Esophagus (tissue), 2 donors: ENCODE data around the gene HECTD4. TPM values are rescaled to one million over a fixed set of nuclear protein-coding genes. Genes with fewer than 3 reads are reported as not detected.
"Not testable (repeated sequence)": the region's sequence is repeated elsewhere in the genome, so short reads cannot be mapped to it uniquely, and the experiment has no call there.

ENCODE experiments used
- H3K27ac ChIP-seq, 2 donors: one replicate each; pipeline ENCODE4 v1.5.1; 2013; ENCODE audit warnings: low read depth in 2 of 2, mild to moderate bottlenecking in 2 of 2, inconsistent platforms in 1 of 2, low read length in 1 of 2, moderate library complexity in 1 of 2
- H3K27me3 ChIP-seq, 2 donors: one replicate each; pipeline ENCODE4 v1.6.1; 2013; ENCODE audit warnings: low read length in 2 of 2, control low read depth in 1 of 2, mild to moderate bottlenecking in 1 of 2; ENCODE audit not compliant: insufficient read depth in 2 of 2, control insufficient read depth in 1 of 2
- H3K36me3 ChIP-seq, 2 donors: one replicate each; pipeline ENCODE4 v1.6.1; 2013; ENCODE audit warnings: low read length in 1 of 2; ENCODE audit not compliant: control insufficient read depth in 2 of 2, insufficient read depth in 2 of 2
- H3K4me1 ChIP-seq, 2 donors: one replicate each; pipeline ENCODE4 v1.6.1; 2013; ENCODE audit warnings: low read length in 1 of 2; ENCODE audit not compliant: control insufficient read depth in 2 of 2, insufficient read depth in 2 of 2
- H3K4me3 ChIP-seq, 2 donors: one replicate each; pipeline ENCODE4 v1.5.1; 2013; ENCODE audit warnings: low read length in 2 of 2, mild to moderate bottlenecking in 2 of 2, low read depth in 1 of 2, moderate library complexity in 1 of 2
- H3K9me3 ChIP-seq, 2 donors: one replicate each; pipeline ENCODE4 v1.6.1; 2013; ENCODE audit warnings: mild to moderate bottlenecking in 2 of 2, low read depth in 1 of 2, low read length in 1 of 2, moderate library complexity in 1 of 2; ENCODE audit not compliant: control insufficient read depth in 2 of 2, insufficient read depth in 1 of 2
- WGBS, 2 donors: extraction: QIAGEN DNeasy Blood & Tissue Kit; methylation state at CpG; one replicate each; pipeline ENCODE4 v1.1.7; 2013; 5-methylcytosine and 5-hydroxymethylcytosine counted together
- polyA plus RNA-seq, 2 donors: library from polyadenylated mRNA; stranded (reverse); fragments of 200-250 nt; gene quantifications; one replicate each; pipeline ENCODE4 v1.2.3, GENCODE V29; 2013
- donor health status: healthy with polysubstance abuse.
- donor health status: Bipolar disorder and iron deficiency.

Gene HECTD4
- polyA plus RNA-seq, 2 donors: 10.7 to 29.0 TPM

- no peaks in the 10 kb centered on the region for H3K4me1 ChIP-seq
- no peak overlapping the region for H3K4me3 ChIP-seq
- no peaks in the 10 kb centered on the region for H3K9me3 ChIP-seq
- WGBS, 2 donors: 96 to 98% methylated on average over 3 of the region's 3 CpGs
- no peak overlapping the region for H3K27ac ChIP-seq
- peaks cover 0 to 12% of the 10 kb centered on the region in 2 donors for H3K36me3 ChIP-seq
- no peaks in the 10 kb centered on the region for H3K27me3 ChIP-seq
Observed at GRCh38 chr12:112261559-112261958, 120.7 kb downstream of the HECTD4 start.

- H3K27ac ChIP-seq: no peak overlapping the region
- H3K36me3 ChIP-seq: peaks cover 0 to 12% of the 10 kb centered on the region in 2 donors
- H3K9me3 ChIP-seq: no peaks in the 10 kb centered on the region
- H3K4me1 ChIP-seq: no peaks in the 10 kb centered on the region
- H3K27me3 ChIP-seq: no peaks in the 10 kb centered on the region
- 99 to 100% methylated on average over 1 of the region's 1 CpG for WGBS, 2 donors
- no peak overlapping the region for H3K4me3 ChIP-seq
Observed at GRCh38 chr12:112258926-112259325, 123.3 kb downstream of the HECTD4 start.

- H3K9me3 ChIP-seq: no peaks in the 10 kb centered on the region
- H3K36me3 ChIP-seq: peaks cover 0 to 15% of the 10 kb centered on the region in 2 donors
- no peaks in the 10 kb centered on the region for H3K4me1 ChIP-seq
- 85 to 91% methylated on average over 3 of the region's 3 CpGs for WGBS, 2 donors
- no peak overlapping the region for H3K4me3 ChIP-seq
- no peak overlapping the region for H3K27ac ChIP-seq
- H3K27me3 ChIP-seq: no peaks in the 10 kb centered on the region
Observed at GRCh38 chr12:112256780-112257179, 125.5 kb downstream of the HECTD4 start.

GRCh38 chr12:112252184-112252583 is 130.0 kb downstream of the HECTD4 start:
- Histone ChIP-seq H3K4me1 (no peaks in the 10 kb centered on the region), H3K27ac (no peak overlapping the region), H3K36me3 (peaks cover 3 to 8% of the 10 kb centered on the region in 2 donors), H3K27me3 (no peaks in the 10 kb centered on the region), H3K4me3 (no peak overlapping the region), H3K9me3 (no peaks in the 10 kb centered on the region)
- 85% methylated on average over 4 of the region's 4 CpGs for WGBS, 2 donors

GRCh38 chr12:112244902-112245301 is 137.3 kb downstream of the HECTD4 start:
- WGBS, 2 donors: 100% methylated on average over 1 of the region's 1 CpG
- H3K9me3 ChIP-seq, H3K4me1 ChIP-seq, H3K27me3 ChIP-seq, H3K4me3 ChIP-seq, H3K27ac ChIP-seq: not testable (repeated sequence)
- peaks cover 8 to 14% of the 10 kb centered on the region in 2 donors for H3K36me3 ChIP-seq

GRCh38 chr12:112243255-112244110 is 138.7 kb downstream of the HECTD4 start:
- Histone ChIP-seq H3K9me3 (no peaks in the 10 kb centered on the region), H3K4me1 (no peaks in the 10 kb centered on the region), H3K27me3 (no peaks in the 10 kb centered on the region), H3K4me3 (no peak overlapping the region), H3K27ac (no peak overlapping the region), H3K36me3 (peaks cover 13 to 21% of the 10 kb centered on the region in 2 donors)
- 84 to 94% methylated on average over 25 of the region's 25 CpGs for WGBS, 2 donors

- Histone ChIP-seq H3K9me3 (no peaks in the 10 kb centered on the region), H3K27me3 (no peaks in the 10 kb centered on the region), H3K36me3 (peaks cover 17 to 24% of the 10 kb centered on the region in 2 donors), H3K27ac (no peak overlapping the region), H3K4me3 (no peak overlapping the region), H3K4me1 (no peaks in the 10 kb centered on the region)
- WGBS, 2 donors: 79 to 85% methylated on average over 3 of the region's 3 CpGs
Observed at GRCh38 chr12:112241176-112241575, 141.1 kb downstream of the HECTD4 start.

- WGBS, 2 donors: 93 to 95% methylated on average over 6 of the region's 6 CpGs
- Histone ChIP-seq H3K27me3 (no peaks in the 10 kb centered on the region), H3K4me3 (no peak overlapping the region), H3K4me1 (no peaks in the 10 kb centered on the region), H3K27ac (no peak overlapping the region), H3K36me3 (peaks cover 24% of the 10 kb centered on the region in 2 donors), H3K9me3 (no peaks in the 10 kb centered on the region)
Observed at GRCh38 chr12:112239881-112240280, 142.3 kb downstream of the HECTD4 start.

GRCh38 chr12:112239020-112239419 is 143.2 kb downstream of the HECTD4 start:
- H3K4me3 ChIP-seq: no peak overlapping the region
- H3K4me1 ChIP-seq: no peaks in the 10 kb centered on the region
- H3K27ac ChIP-seq: no peak overlapping the region
- 94 to 95% methylated on average over 7 of the region's 7 CpGs for WGBS, 2 donors
- H3K9me3 ChIP-seq: no peaks in the 10 kb centered on the region
- H3K27me3 ChIP-seq: no peaks in the 10 kb centered on the region
- H3K36me3 ChIP-seq: peaks cover 24 to 29% of the 10 kb centered on the region in 2 donors

- peaks cover 23 to 27% of the 10 kb centered on the region in 2 donors for H3K36me3 ChIP-seq
Observed at GRCh38 chr12:112238441-112238840, 143.8 kb downstream of the HECTD4 start.

More at GRCh38 chr12:112238441-112238840, 143.8 kb downstream of the HECTD4 start:
- Histone ChIP-seq H3K4me1 (no peaks in the 10 kb centered on the region), H3K27me3 (no peaks in the 10 kb centered on the region), H3K4me3 (no peak overlapping the region), H3K27ac (no peak overlapping the region), H3K9me3 (no peaks in the 10 kb centered on the region)
- WGBS, 2 donors: 94 to 97% methylated on average over 5 of the region's 5 CpGs
